Ammon's horn (tissue), 1 donor: Measurements from ENCODE around the gene CLDN7.

Experiments
- DNase-seq: peaks from one replicate; pipeline ENCODE4 v3.0.0-alpha.2; 2016; ENCODE audit warnings: low spot score

CLDN7 gene

DNA sequence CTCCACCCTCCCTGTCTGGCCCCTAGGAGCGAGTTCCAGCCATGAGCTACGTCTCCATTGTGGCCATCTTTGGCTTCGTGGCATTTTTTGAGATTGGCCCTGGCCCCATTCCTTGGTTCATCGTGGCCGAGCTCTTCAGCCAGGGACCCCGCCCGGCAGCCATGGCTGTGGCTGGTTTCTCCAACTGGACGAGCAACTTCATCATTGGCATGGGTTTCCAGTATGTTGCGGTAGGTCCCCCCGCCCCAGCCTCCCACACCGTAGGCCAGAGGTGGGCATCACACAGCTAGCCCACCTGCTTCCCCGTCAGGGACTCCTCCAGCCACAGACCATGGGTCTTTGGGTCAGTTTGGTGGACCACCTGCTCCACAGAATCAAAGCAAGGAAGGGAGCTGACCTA, 23.4 kb upstream of the CLDN7 start:
- no peak for DNase-seq

DNA sequence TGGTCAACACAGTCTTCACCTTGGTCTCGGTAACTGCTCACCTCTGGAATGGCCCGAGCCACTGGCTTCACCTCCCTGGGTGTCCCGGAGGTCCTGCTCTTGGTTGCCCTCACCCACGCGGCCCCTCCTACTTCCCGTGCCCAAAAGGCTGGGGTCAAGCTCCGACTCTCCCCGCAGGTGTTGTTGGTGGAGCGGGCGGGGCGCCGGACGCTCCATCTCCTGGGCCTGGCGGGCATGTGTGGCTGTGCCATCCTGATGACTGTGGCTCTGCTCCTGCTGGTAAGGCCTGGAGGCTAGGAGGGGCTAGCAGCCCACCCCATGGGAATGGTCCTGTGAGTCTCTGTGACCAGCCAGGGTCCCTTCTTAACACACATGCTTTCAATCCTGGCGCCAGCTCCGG, 22.6 kb upstream of the CLDN7 start:
- DNase-seq: no peak

DNA sequence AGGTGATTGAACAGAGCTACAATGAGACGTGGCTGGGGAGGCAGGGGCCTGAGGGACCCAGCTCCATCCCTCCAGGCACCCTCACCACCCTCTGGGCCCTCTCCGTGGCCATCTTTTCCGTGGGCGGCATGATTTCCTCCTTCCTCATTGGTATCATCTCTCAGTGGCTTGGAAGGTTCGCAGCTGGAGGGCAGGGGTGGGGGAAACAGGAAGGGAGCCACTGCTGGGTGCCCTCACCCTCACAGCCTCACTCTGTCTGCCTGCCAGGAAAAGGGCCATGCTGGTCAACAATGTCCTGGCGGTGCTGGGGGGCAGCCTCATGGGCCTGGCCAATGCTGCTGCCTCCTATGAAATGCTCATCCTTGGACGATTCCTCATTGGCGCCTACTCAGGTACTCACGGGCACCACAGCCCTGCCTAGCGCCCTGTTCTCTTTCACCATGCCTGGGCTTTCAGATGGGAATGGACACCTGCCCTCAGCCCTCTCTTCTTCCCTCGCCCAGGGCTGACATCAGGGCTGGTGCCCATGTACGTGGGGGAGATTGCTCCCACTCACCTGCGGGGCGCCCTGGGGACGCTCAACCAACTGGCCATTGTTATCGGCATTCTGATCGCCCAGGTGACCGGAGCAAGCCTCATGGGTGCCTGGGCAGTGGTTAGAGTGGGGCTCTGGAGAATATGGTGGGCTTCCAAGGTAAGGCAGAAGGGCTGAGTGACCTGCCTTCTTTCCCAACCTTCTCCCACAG, 21.4 kb upstream of the CLDN7 start:
- no peak for DNase-seq

DNA sequence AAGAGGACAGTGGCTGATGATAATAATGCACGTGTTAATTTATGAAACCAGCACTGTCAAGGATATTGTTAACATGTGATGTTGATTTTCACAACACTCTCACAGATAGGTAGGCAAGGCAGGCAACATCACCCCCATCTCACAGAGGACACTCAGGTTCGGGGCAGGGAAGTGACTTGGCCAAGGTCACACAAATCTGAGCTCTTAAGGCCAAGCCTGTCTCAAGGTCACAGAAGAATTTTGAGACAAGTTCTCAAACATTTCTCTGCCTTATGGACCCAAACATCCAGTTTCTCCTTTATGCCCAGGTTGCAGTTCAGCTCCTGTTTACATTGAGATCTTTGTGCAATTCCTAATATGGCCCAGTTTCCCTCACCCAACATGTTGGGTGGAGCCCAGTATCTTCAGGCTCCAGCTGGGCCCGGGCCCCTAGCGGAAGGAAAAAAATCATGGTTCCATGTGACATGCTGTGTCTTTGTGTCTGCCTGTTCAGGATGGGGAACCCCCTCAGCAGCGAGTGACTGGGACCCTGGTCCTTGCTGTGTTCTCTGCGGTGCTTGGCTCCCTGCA, 20.6 kb upstream of the CLDN7 start:
- DNase-seq: no peak

DNA sequence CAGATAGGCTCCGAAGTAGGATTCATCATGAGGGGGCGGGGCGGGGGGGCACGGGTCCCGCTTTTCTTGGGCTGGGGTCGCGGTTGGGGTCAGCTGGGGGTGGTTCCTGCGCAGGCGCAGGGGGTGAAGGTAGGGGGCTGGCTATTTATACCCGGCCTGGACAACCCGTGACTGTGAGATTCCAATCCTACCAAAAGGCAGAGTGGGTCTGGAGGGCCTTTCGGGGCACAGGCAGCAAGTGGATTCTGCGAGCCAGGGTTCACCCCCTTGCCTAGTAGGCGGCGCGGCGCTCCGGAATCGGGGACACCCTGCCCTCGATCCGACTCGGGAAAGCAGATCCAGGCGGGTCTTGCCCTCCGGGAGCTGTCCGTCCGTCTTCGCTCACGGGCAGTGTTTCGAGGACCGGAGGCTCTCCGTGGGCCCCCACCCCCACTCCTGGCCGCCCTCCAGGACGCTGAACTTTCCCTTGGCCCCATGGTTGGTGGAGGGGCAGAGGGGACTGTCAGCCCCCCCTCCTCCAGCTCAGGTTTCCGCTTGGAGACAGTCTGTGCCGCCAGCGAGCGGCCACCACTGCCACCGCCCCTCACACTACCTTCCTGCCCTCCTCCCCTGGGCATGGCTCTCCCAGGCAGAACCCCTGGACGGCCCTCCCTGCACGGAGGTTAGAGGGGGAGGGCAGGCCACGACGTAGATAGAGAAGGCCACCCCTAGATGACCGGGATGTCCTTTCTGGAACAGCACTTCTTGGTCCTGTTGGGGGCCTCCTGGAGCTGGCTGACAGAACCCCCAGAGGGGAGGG, 19.9 kb upstream of the CLDN7 start:
- no peak for DNase-seq

DNA sequence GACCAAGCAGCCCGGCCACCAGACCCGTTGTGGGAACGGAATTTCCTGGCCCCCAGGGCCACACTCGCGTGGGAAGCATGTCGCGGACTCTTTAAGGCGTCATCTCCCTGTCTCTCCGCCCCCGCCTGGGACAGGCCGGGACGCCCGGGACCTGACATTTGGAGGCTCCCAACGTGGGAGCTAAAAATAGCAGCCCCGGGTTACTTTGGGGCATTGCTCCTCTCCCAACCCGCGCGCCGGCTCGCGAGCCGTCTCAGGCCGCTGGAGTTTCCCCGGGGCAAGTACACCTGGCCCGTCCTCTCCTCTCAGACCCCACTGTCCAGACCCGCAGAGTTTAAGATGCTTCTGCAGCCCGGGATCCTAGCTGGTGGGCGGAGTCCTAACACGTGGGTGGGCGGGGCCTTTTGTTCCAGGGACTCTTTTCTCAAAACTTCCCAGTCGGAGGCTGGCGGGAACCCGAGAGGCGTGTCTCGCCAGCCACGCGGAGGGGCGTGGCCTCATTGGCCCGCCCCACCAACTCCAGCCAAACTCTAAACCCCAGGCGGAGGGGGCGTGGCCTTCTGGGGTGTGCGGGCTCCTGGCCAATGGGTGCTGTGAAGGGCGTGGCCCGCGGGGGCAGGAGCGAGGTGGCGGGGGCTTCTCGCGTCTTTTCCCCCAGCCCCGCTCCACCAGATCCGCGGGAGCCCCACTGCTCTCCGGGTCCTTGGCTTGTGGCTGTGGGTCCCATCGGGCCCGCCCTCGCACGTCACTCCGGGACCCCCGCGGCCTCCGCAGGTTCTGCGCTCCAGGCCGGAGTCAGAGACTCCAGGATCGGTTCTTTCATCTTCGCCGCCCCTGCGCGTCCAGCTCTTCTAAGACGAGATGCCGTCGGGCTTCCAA, 19.0 kb upstream of the CLDN7 start, which contains the start of gene SLC2A4:
TSS of gene SLC2A4 (plus strand) at position 645 of the 879 bp plus-strand sequence. CDS start at position 862, 217 bp downstream.
- DNase-seq: peak; percentile 83

DNA sequence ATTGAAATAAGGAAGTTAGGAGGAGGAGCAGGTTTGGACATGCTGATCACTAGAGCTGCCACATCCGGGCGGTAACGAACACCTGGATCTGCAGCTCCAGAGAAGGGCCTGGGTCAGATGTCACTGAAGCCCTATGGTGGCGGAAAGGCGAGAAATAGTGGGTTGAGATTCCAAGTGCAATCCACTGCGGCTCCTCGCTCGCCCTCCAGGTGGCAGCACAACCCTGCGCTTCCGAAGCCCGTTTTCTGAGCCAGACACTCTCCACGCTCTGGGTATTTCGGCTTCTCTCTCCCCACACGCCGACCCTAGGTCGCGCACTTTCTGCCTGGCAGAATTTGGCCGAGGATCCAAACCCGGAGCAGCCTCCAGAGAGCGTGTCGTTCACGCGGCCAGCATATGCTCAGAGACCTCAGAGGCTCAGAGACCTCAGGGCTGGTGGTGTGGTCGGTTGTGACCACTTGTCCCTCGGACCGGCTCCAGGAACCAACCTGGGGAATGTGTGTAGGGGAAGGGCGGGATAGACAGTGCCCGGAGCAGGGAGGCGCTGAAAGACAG, 18.3 kb upstream of the CLDN7 start:
- peak; percentile 89 for DNase-seq

DNA sequence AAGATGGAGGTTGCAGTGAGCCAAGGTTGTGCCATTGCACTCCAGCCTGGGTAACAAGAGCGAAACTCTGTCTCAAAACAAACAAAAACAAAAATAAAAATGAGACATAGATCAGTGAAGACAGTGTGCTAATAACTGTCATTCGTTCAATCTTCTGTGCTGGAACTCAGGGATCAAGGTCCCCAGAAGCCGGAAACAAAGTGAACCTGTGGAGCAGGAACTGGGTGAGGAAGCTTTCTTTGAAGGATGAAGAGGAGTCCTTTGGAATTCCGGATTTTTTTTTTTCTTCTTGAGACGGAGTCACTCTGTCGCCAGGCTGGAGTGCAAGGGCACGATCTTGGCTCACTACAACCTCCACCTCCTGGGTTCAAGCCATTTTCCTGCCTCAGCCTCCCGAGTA, 17.2 kb upstream of the CLDN7 start:
- no peak for DNase-seq

DNA sequence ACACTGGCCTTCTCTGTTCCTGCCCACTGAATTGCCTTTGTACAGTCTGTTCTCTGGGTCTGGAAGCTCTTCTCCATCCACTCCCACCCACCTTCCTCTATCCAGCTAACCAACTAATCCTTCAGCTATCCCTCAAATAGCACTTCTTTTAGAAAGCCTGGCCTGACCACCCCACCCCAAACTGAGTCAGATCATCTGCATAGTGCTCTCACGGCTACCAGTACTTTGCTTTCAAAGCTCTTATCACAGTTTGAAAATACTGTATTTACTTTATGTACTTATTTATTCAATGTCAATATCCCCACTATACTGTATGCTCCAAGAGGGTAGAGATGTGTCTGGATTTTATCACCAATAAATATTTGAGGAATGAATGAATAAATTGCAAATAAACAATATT, 4.5 kb upstream of the CLDN7 start:
- no peak for DNase-seq

DNA sequence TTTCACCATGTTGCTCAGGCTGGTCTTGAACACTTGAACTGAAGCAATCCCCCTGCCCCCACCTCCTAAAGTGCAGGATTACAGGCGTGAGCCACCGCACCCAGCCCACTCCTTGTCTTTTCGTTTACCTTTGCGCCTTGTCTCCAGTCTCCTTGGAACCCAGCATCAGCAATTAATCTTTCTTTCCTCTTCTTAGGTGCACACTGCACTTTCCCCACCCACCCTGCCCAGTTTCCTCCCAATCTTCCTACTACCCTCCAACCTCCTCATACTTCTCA, 1.5 kb upstream of the CLDN7 start:
- no peak for DNase-seq

DNA sequence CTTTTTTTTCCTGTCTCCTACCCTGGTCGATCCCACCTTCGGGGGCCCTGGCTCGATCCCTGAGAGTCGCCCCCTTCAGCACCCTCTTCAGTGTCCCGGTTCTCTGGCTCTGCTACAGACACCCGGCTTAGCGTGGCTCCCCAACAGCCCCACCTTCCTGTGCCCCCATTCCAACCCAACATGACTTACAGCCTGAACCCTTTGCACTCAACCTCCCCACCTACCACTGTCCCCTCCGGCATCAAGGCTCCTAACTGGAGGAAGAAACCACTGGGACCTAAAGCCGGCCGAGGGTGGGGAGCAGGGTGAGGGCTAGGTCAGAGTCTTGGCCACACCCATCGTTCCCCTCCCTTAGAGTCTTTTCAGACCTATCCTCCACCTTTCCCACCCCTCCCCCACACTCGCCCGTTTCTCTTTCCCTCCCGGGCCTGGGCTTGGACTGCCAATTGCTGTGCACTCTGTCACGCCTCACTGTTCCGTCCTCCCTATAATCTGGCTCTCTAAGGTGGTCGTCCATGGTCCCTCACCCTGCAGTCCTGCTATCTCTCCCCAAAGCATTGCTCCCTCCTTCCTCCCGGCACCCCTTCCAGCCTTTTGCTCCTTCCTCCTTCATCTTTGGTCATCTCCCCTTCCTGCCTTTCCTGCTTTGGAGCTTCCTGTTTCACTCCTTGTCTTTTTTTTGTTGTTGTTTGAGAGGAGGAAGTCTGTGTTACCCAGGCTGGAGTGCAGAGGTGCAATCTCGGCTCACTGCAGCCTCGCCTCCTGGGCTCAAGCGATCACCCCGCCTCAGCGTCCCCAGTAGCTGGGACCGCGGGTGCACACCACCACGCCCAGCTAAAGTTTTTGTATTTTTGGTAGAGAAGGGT, 890 bp upstream of the CLDN7 start:
- DNase-seq: no peak

DNA sequence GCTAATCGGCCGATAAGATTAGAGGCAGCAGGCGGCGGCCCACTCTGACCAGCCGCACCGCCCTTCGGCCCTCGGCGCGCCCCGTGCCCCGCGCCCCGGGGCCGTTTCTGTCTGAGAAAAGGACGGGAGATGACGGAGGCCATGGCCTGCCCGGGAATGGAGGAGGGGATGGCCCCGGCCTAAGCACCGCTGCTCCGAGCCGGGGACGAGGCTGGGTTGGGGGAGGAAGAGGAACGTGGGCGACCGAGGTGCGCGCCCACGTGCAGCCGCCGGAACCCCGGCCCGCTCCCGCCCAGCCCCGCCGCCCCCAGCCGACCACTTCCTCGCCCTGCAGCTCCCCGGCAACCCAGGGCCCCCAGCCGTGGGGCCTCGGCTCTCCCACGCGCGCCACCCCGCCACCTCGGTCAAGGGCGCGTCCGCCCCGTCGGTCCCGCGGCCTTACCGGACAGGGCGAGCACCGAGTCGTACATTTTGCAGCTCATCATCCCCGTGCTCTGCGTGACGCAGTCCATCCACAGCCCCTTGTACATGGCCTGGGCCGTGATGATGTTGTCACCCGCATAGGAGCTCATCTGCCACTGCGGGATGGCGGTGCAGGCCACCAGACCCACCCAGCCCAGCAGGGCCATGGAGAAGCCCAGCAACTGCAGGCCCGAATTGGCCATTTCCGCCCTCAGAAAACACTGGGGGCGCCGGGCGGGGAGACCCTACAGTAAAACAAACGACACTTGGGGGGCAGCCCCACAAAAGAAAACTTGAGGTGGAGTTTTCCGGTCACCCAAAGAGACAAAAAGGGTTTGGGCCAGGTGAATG, 693 bp downstream of the CLDN7 start:
- DNase-seq: no peak

DNA sequence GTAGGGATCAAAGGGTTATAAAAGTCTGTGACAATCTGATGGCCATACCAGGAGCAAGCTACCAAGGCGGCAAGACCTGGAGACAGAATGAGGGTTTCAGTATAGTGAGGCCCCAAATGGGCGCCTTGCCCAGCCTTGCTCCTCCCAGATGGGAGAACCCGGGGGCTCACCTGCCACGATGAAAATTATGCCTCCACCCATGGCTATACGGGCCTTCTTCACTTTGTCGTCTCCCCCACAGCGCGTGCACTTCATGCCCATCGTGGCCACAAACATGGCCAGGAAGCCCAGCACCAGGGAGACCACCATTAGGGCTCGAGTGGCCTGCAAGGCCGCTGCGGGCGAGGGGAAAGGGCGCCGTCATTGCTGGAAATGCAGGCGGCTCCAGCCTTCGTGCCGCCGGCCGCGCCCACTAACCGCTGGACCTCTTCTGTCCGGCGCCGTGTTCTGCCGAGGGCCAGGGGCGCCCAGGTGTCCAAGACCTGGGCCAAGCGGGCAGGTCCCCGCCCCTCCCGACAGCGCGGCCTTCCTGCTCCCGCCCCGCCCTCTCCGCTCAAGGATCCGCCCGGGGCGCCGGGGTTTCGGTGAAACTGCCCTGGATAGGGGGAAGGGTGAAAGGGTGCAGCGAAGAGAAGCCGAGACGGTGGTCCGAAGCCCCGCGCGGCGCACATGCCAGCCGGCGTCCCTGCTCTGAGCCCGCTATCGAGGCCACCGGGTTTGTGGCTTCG, 1.5 kb downstream of the CLDN7 start:
- DNase-seq: no peak

DNA sequence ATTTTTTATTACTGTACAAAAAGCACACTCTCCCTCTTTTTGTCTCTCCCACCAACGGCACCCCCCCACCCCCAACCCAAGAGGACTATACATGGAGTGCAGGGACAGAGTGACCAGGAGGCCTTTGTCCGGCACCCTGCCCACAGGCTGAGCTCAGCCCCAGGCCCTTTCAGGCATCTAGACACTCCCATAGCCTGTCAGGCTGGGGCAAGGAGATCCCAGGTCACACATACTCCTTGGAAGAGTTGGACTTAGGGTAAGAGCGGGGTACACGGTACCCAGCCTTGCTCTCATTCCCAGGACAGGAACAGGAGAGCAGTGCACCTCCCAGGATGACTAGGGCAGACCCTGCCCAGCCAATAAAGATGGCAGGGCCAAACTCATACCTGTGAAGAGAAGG, 2.1 kb downstream of the CLDN7 start:
- DNase-seq: no peak

DNA sequence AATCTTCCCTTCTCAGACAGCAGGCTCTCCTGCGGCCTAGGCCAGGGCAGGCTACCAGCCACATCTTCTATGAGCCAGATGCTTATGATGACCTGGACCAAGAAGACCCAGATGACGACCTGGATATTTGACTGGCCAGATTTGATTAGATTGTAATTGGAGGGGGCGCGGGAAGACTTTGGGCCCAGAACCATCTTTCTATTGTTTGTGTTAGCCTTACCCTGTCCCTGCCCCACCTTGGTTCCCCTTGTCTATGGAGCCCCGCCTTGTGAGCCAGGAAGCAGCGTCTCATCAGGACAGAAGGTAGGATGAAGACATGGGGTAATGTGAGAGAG, 2.8 kb downstream of the CLDN7 start:
- no peak for DNase-seq

DNA sequence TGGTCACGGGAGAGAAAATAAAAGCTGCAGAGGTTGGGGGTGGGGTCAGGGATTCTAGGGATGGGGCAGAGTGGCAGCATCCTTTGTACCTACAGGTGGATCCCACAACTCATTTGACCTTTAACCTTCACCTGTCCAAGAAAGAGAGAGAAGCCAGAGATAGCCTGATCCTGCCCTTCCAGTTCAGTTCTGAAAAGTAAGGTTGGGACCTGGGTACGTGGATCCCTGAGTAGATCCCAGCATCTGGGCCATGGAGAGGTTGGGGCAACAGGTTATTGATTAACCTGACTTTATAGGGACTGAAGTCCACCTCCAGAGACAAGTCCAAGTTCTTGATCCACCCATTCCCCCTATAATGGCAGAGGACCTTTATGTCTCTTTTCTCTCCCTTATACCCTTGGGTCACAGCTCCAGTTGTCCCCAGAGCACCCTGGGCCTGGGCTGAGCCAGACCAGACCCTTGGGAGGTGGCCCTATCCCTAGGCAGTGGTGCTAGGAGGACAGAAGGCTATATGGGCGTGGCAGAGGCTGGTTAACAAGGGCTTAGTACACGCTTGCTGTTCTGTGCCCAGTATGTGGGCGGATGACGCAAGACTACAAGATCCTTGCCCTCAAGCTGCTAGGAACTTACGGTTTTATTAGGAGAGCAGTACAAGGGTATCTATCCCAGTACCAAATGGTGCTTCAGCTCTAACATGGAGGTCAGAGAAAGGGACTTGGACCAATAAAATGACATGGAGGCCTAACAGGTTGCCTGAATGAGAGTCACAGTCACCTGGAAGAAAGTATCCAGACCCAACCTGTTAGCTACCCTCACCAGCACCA, 3.3 kb downstream of the CLDN7 start:
- DNase-seq: no peak

DNA sequence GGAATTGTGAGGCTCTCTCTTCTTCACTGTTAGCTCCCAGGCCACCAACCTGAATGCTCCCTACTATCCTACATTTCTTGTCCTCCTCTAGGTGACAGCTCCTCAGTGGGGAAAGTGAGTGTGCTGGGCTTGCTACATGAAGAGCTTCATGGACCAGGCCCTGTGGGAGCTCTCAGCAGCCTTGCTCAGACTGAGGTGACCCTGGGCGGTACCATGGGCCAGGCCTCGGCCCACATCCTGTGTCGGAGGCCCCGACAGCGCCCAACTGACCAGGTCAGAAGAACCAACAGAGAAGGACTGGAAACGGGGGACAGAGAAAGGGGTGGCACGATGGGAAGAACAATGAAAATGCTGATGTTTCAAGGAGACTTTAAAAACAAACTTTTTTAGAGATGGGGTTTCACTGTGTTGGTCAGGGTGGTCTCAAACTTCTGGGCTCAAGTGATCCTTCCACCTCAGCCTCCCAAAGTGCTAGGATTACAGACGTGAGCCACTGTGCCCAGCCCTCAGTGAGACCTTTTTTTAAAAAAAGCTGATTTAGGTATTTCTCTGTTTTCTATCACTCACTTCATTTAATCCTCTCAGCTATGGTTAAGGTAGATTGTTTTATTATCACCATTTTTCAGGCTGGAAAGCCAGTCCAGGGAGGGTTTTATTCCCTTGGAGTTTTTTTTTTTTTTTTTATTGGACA, 5.4 kb downstream of the CLDN7 start:
- no peak for DNase-seq

DNA sequence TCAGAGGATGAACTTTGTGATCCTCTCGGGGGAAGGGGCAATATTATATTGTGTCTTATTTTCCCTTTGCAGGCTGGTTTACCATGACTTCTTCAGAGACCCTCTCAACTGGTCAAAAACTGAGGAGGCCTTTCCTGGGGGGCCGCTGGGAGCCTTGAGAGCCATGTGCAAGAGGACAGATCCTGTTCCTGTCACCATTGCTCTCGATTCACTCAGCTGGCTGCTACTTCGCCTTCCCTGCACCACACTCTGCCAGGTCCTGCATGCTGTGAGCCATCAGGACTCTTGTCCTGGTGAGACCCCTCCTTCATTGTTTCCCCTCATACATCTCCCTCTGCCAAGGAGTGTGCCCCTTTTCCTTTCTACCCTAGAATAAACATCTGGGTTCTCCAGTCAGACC, 7.8 kb downstream of the CLDN7 start:
- DNase-seq: no peak
